ENCODE measurements around the gene MEGF9. TPM values are rescaled to one million over a fixed set of nuclear protein-coding genes. Genes with fewer than 3 reads are reported as not detected.

Gene MEGF9
- total RNA-seq, 1 donor from 2014 or later, result 16.3 TPM

- DNase-seq (ENCODE audit: low read depth), result no peak
Measured at GRCh38 chr9:120627073-120627472, 87.2 kb downstream of the MEGF9 start.

GRCh38 chr9:120626512-120626911 is 87.8 kb downstream of the MEGF9 start:
- DNase-seq (ENCODE audit: low read depth), result no peak

- no peak for DNase-seq (ENCODE audit: low read depth)
Measured at GRCh38 chr9:120625222-120625621, 89.0 kb downstream of the MEGF9 start.

DNA sequence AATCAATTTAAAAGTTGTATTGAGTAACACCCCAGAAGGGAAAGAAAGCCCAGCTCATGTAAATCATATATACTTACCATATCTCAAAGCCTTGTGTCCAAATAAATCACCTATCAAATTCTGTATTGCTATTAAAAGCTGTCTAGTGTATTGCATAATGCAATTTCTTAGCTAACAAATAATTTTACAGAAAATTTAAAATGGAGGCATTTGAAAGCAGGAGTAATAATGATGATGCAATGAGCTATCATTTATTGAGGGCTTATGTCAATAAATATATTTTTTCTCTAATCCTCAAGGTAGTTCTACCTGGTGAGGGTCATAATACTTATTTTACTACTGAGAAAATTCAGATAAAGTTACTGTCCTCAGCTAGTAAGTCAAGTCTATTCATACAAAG is 91.5 kb downstream of the MEGF9 start:
- DNase-seq (ENCODE audit: low read depth), result no peak

DNA sequence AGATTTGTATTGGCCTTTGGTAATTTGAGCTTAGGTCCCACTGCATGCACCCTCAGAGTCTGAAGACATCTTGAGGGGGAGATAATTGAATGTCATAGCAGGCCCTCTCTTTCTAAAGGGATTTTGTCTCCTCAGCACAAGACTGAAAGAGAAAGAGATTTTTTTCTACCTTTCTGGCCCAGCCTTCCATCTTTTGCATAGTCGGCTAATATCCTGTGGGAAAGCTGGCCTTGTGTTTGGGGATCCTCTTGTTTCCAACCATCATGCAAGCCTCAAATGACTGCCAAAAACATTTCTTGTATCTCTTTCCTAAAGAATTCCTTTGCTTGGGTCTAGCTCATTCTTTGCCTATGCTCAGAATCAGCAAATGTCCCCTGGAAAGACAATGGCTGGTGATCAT is 92.3 kb downstream of the MEGF9 start:
- no peak for DNase-seq (ENCODE audit: low read depth)

GRCh38 chr9:120619751-120620655 is 94.3 kb downstream of the MEGF9 start:
- DNase-seq (ENCODE audit: low read depth), result peak; percentile 75

DNA sequence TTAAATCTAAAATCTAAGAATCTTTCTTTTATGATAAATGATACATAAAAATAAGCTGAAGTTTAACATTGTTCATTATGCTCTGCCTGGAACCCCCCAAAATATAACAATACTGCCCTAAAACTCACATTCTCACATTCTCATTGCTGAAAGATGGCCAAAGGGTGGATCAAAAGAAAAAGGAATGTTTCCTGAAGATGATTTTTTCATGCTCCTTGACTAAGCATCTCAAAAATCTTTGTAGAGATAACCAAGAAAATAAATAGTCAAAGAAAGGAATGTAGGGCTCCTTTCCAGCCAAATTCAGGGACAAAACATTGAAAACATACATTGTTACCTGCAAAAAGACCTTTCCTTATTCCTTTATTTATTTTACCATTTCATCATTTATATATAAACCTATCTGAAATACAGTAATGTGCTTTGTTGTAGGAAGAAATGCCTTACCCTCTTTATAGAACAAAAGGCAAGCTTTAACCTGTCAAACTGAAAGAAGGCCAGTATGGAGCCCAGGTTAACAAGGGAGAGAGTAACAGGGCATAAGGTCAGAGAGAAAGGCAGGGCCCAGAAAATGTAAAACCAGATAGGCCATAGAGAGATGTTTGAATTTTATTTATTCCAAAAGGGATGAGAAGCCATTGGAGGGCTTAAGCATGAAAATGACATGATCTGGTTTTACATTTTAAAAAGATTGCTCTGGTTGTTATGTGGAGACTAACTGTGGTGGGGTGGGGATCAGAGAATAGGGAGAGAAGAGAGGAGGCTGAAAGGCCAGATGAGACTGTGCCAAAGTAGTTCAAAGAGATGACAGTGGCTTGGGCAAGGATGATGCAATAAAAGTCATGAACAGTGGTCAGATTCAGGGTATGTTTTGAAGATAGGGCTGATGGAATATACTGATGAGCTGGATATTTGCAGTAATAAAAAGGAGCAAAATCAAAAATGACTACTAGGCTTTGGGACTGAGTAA is 97.0 kb downstream of the MEGF9 start:
- DNase-seq (ENCODE audit: low read depth), result peak; percentile 26

DNA sequence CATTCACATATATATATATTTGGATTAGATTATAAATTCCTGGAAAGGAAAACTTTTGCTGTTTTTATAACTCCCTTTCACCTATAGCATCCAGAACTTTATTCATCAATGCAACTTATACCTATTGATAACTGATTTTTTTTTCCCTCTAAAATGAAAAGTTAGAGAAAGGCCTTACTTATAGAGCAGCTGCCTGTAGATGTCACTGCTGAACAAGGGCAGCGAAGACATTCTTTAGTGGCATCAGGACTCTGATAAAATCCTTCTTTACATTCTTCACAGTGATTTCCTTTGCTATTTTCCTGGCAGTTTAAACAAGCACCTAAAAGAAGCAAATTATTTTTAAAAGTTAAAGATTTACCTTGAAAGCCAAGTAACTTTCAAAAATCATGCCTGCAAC is 102.1 kb downstream of the MEGF9 start:
- DNase-seq (ENCODE audit: low read depth), result no peak

- DNase-seq (ENCODE audit: low read depth), result no peak
Measured at GRCh38 chr9:120611690-120612068, 102.6 kb downstream of the MEGF9 start.

DNA sequence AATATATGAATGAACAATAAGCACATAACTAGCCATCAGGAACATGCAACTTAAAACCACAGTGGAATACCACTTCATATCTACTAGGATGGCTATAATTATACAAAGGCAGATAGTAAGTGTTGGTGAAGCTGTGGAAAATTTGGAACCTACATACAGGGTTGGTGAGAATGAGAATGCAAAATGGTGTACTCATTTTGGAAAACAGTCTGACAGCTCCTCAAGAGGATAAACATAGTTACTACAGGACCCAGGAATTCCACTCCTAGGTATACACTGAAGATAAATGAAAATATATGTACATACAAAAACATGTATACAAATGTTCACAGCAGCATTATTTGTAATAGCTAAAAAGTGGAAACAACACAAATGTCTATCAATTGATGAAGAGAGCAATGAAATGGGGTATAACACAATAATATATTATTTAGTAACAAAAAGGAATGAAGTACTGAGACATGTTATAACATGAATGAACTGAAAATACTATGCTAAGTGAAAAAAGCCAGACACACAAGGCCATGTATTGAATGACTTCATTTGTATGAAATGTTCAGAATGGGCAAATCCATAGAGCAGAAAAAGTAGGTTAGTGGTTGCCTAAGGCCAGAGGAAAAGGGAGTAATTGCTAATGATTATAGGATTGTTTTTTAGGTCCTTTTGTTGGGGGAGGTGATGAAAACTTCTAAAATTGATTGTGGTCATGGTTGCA is 103.1 kb downstream of the MEGF9 start:
- DNase-seq (ENCODE audit: low read depth), result peak; percentile 26

DNA sequence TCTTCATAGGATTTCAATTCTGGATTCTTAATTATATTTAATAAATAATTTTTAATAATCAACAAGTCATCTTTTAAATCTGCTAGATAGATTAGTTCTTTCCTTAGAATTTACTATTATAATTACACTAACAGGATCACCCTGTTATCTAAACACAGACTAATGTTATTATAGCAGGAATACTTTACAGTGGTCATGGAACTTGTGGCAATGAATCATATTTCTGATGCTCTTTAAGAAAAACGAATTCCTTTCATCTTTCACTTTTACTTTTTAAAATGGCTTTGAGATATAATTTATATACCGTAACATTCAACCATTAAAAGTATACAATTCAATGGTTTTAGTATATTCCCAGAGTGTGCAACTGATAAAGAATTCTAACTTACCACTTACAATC is 104.6 kb downstream of the MEGF9 start:
- no peak for DNase-seq (ENCODE audit: low read depth)

- DNase-seq (ENCODE audit: low read depth), result no peak
Measured at GRCh38 chr9:120608421-120608820, 105.8 kb downstream of the MEGF9 start.

GRCh38 chr9:120603591-120603990 is 110.7 kb downstream of the MEGF9 start:
- DNase-seq (ENCODE audit: low read depth), result no peak

DNA sequence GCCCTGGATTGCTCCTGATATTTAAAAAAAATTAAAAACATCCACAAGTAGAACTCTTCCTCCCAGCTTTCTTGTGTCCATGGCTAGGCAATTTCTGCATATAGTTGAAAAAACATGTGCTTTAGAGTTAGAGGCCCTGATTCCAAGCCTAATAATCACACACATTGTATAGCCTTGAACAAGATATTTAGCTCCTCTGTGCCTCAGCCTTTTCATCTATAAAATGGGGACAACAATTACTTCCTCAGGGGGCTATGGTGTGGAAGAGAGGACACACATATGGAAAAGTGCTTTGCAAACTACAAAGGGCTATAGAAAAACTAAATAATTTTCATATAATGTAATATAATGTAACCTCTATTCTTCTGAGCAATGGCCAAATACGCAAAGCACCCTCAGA is 111.3 kb downstream of the MEGF9 start:
- DNase-seq (ENCODE audit: low read depth), result no peak

DNA sequence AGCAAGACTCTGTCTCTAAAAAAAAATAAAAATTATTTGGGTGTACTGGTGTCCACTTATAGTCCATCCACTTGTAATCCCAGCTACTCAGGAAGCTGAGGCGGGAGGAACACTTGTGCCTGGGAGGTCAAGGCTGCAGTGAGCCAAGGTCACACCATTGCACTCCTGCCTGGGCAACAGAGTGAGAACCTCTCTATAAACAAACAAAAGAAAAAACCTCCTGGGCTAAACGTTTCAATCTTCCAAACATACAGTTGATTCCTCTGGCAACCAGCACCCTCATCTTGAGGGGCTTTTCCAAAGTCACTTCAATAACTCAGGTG is 120.4 kb downstream of the MEGF9 start:
- DNase-seq (ENCODE audit: low read depth), result no peak

- no peak for DNase-seq (ENCODE audit: low read depth)
Measured at GRCh38 chr9:120593250-120593954, 120.9 kb downstream of the MEGF9 start.

DNA sequence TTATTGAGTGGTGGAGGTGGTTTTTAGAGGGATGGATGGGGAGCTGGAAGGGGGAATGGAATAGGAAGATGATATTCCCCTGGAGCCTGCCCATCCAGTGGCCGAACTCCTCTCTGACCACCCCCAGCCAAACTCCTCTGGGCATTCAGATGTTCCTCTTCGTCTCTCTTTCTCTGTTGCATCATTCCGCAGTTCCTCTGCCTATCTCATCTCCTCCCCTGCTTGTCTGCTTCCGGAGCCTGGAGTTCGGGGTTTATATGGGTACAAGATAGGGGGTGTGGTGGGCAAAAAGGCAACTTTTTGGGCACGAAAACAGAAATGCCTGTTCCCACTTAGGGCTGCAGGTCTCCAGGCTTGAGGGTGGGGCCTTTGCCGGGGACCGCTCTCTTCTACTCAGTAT is 122.1 kb downstream of the MEGF9 start:
- DNase-seq (ENCODE audit: low read depth), result no peak

- DNase-seq (ENCODE audit: low read depth), result no peak
Measured at GRCh38 chr9:120587328-120587727, 126.9 kb downstream of the MEGF9 start.

DNA sequence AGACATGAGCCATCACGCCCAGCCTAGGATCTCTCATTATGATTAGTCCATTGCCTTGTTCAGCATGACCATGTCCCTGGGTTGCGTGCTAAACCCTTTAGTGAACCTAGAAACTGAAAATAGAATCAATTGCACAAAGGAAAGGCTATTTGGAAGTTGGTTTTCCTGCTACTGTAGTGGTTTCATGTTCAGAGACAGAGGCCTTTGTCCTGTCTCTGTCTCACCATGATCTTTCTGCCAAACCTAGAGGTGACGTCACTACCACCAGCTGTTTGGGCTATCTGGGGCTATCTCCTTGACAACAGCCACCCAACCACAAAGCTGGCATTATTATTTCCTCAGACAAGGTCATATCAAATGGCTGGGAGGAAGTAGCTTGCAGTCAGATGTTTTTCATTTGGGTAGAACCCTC is 130.3 kb downstream of the MEGF9 start:
- DNase-seq (ENCODE audit: low read depth), result peak; percentile 100

- peak; percentile 98 for DNase-seq (ENCODE audit: low read depth)
Measured at GRCh38 chr9:120580051-120580896, 134.0 kb downstream of the MEGF9 start, which contains the start of gene CDK5RAP2. CDK5RAP2 (minus strand) TSS chr9:120580167; CDS start chr9:120579978, 189 bp downstream.

All from myocyte (in vitro differentiated cells).